NOMO-1 treated with dmso at 0.1 percent for 144 hours (cell line): ENCODE data around the gene MORN5.

Experiments used
- DNase-seq: peaks from one replicate; lab custom pipeline; 2025; ENCODE audit not compliant: unreplicated experiment; lab: John Stamatoyannopoulos, UW

MORN5 gene

DNA sequence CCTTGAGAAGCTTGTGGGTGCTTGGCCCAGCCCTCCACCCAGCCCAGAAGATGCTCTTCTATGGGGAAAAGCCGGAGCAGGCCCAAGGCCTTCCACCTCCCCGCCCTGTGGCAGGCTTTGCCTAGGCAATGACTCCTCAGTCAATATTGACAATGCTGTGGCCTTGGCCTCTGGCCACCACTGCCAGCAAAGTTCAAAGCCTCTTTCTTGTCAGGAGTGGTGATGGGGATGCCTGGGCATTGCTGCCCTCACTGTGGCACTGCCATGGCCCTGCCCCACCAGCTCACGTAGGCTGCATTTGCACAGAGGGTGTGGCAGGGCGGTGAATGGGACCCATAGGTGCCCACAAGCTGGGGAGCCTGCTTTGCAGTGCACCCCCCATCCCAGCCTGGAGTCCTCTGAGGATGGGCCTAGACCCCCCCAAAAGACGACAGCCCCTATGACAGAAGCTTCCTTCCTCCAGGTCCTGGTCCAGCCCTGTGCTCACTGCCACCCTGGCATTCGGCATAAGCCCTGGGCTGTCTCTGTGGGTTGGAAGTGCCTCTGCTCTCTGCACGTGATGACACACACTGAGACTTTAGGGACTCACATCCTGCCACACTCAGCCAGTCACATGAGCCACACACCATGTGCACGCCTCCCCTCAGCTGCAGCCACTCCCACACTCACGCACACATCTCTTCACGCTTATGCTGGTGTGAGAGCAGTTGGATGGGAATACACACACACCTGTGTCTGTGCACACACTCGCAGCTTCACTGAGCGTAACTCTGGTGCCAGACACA, 31.1 kb downstream of the MORN5 start:
- DNase-seq, result no peak

DNA sequence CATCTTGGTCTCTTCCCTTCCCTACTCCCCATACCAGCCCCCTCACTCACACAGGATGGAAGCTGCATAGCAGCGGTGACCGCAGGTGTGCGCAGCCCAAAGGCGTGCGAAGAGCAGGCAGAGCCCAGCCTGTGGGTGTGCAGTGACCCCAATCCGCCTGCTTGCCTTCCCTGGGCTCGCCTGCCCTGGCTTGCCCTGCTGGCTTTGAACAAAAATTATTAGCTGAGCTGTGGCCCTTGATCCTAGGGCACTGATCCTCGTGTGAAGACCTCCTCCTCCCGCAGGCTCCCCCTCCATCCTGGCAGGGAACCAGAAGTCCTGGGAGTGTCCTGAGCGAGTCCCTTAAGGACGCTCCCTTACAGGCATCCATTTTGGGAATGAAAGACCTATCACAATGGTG, 31.9 kb downstream of the MORN5 start:
- no peak for DNase-seq

DNA sequence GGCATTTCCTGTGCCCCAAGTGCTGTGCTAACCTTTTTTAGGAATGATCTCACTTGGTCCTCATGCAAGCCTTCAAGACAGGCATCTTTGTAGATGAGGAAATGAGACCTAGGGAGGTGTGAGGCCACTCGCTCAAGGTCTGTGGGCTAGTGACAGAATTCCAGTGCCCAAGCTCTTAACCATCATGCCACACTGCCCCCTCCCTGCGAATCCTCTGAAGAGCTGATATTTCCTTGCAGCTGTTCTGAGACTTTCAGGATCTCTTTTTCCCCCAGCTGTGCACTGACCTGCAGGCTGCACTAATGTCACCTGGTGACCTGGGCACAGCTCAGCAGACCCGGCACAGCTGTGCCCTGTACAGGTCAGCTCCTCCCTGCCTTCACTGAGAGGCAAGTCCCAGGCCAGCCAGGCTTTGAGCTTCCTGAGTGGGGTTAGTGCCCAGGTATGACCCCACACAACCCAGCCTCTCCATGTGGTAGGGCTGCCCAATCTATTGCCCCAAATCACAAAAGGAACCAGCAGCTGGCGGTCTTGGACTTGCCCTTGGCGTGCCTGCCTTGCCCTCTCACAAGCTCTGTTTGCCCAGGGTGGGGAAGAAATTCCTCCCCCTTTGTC, 32.7 kb downstream of the MORN5 start:
- DNase-seq, result no peak

DNA sequence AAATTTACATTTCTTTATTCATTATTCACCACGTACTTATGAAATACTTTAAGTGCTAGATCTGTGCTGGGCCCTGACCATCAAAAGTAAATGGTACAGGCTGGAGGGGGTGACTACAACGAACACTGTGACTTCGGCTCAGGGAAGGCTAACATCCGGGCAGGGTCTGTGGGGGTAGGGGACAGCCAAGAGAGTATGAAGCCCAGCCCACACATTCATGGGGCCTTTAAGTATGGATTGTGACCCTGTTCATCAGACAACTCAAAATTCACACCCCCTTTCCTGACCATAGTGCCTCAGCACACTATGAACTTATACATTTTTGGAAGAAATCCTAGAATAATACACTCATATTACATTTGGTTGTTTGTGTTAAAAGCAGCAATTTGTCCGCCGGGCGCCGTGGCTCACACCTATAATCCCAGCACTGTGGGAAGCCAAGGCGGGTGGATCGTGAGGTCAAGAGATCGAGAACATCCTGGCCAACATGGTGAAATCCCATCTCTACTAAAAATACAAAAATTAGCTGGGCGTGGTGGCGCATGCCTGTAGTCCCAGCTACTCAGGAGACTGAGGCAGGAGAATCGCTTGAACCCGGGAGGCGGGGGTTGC, 33.3 kb downstream of the MORN5 start:
- DNase-seq, result no peak

DNA sequence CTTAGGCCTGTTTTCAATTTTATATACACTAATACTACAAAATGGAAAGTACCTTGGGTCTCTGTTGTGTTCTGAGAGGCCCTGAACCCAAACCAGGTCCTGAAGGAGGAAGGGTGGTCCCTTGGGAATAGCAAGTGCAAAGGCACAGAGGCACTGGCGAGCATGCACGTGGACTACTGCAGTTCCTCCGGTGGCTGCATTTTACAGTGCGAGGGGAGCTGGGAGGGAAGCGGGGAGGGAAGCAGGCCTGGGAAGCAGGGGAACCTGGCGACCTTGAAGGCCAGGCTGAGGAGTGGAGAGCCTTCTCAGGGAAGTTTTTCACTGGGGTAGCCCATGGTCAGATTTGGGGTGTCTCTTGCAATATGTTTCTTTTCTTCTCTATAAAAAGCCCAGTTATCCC, 33.9 kb downstream of the MORN5 start:
- no peak for DNase-seq

DNA sequence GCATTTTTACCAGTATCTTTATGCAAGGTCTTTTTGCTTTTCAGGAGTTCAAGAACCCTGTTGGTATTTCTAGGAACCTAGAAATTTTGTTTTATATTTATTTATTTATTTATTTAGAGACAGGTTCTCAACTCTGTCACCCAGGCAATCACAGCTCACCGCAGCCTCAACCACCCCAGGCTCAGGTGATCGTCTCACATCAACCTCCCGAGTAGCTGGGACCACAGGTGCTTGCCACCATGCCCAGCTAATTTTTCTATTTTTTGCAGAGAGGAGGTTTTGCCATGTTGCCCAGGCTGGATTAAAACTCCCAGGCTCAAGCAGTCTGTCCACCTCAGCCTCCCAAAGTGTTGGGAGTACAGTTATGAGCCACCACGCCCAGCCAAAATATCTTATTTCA, 36.2 kb downstream of the MORN5 start:
- no peak for DNase-seq

DNA sequence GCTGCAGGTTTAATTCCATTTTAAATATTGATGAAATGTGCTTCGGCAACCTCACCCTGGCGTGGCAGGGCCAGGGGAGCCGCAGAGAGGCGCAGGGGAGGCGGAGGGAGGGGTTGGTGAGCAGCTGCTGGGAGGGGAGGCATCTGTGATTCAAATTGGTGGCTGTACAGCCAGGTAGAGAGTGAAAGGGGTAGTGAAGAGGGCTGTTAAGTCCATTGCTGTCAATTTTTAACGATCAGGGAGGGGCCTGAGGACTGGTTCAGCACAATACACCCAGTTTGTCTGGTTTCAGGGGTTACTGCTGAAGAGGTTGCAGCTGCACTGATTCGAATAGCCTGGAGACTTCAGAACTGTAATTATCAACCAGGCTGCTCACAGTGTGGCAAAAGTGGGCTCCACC, 37.7 kb downstream of the MORN5 start:
- no peak for DNase-seq

DNA sequence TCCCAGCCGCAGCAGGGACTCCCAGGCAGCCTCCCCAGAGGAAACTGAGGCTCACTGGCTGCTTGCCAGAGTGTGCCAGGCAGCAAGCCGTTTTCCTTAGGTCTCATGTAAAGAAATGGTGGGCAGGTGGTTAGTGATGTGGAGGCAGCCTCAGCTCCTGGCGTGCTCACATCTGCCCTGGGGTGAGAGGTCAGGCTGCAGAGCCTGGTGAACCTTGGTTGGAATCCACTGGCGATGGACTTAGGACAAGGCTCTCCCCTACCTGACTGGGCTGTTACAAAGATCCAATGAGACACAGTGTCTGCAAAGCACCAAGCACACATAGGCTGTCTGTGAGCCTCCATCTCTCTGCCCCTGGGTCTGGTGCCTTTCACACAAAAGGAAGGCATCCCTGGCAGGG, 38.2 kb downstream of the MORN5 start:
- no peak for DNase-seq

DNA sequence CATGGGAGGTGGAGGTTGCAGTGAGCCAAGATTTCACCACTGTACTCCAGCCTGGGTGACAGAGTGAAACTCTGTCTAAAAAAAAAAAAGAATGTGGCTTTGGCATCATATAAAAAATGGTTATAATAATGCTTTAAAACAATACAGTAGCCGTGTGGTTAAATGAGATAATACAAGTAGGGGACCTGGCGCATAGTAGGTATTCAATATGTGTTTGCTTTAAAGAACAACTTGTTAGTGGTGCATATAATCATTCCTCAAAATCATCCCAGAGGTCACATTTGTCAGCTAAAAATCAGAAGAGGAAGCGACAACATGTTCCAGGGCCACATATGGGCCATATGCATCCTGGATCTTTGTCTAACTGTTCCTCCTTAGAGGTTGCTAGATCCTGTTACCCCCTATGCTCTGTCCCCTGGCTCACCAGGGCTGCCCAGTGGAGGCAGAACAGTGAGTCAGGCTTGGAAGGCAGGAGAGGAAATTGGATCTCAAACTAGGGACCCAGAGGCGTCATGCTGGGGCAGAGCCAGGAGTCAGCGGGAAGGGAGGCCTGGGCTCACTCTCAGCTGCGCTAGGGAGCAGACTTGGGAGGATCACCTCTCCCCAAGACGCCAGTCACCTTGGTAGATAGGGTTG, 41.4 kb downstream of the MORN5 start:
- DNase-seq, result no peak

DNA sequence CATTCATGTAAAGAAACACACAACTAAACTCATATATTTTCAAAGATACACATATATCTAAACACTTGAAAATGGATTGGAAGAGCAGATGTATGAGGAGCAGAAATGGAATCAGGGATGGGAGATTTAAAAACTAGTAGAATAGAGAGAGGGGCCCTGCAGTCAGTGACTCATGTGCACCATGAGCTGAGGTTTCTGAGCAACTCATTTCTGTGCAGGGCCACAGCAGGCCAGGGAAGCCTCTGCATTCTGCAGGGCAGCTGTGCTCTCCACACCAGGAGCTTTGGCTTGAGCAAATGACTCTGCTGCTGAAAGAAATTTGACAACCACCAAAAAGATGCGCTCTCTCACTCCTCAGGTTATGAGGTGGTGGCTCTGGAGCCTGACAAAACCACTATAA, 41.9 kb downstream of the MORN5 start:
- DNase-seq, result no peak

DNA sequence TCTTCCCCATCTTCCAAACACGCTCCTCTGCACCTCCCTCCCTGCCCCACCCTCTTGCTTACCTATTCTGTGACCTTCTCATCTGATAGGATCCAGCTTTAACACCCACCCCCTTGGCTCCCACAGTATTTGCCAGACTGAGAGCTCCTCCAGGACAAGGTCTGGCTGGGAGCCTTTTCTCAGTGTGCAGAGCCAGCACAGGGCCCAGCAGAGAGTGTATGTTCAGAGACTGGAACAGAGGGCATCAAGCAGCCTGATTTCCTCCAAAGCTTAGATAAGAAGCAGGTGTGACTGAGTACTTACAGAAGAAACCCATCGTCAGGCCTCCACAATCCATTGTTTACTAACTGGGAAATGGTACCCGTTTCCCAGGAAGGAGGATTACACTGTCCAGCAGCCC, 42.4 kb downstream of the MORN5 start:
- no peak for DNase-seq

DNA sequence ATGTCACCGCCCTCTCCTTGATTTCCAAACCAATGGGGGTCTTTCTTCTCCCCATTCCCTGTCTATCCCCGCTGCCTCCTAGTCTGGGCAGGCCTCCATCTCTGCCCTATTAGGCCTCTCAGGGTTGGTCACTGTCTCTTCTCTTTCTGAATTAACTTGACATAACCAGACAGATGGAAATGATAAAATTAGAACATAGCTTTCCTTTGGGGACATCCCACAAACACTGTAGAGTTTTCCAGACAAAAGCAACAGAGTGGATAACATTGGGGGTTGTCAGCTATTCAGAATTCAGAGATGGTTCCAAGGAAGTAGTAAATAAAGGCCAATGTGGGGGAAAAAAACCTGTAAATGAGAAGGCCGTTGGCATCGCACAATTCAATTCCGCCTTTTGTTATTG, 44.3 kb downstream of the MORN5 start:
- DNase-seq, result no peak

DNA sequence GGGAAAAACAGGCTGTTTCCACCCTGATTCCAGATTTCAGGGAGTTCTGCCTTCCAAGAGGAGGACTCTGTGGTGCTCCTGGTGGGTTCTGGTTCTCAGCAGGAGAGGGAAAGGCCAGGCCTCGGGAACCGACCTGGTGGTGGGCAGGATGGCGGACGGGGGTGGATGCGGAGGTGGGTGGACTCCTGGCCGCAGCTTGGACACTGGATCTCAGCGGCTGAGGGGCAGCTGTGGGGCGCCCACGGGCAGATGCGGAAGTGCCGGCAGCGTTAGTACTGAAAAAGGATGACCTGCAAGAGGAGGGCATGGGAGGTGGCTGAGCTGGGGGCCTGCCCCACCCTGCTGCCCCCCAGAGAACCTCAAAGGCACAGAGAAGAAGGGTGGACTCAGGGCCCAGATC, 44.8 kb downstream of the MORN5 start:
- DNase-seq, result no peak

DNA sequence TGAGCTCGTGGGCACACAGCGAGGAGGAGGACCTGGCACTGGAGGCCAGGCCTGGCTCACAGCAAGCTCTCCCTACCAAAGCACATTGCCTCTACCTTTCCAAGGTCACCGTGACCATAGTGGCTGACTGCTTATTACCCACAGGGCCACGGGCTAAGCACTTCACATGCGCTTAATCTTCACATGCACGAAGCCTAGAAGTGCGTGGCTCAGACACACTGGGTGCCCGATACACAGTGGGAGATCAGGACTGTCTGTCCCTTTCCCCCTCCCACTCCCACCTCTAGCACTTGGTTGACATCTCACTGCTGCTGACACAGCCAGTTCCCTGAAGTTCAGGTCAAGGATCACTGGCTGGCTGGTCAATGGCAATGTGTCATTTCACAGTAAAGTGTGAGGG, 45.5 kb downstream of the MORN5 start:
- DNase-seq, result no peak

DNA sequence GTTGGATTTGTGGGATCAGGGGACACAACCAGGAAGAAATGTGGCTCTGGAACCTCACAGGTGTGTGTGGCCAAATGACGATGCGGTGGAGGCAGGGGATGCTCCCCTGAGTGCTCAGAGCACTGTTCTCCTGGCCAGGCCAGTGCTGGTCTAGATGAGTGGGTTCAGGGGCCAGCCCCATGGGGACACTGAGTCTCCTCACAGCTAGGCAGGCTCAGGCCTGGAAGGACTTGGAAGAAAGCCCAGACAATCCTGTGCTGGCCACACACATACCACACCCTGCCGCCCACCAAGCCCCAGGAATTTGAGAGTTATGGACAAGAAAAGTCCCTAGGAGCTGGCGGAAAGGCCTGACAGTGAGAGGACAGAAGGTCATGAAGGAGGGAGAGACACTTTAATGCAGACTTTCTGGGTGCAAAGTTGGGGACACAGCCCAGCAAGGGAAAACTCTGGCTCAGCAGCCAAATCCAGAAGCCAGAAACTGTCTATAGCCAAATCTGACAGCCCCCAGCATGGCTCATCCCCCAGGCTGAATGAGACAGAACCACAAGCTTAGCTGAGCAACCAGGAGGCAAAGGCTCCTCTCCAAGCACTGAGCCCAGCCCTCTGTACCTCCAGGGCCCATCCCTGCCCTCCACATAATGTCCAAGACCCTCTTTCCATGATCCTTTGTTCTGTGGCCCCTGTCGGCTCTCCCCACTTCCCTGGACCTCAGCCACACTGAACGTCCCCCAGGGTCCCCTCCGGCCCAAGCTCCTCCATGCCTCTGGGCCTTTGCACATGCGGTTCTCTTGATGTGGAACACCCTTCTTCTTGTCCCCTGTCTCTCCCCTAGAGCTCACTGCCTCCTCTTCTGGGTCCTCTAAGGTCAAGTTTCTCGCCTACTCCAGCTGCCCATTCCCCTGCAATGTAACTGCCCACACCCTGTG, 46.7 kb downstream of the MORN5 start:
- DNase-seq, result no peak

DNA sequence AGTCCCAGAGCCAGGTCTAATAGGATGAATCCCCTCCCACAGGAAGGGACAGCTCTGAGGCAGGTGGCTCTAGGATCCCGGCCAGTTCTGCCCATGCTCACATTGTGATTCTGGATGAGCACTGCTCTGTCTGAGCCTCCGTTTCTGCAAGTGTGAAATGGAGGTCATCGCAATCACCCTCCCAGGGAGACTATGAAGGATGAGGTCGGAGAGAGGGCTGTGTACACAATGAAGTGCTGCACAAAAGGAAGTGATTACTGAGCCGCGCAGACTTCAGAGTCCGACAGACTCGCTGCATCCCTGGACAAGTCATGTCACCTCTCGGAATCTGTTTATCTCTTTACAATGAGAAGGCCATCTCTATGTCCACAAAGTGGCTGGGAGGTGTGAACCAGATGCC, 47.4 kb downstream of the MORN5 start:
- no peak for DNase-seq

DNA sequence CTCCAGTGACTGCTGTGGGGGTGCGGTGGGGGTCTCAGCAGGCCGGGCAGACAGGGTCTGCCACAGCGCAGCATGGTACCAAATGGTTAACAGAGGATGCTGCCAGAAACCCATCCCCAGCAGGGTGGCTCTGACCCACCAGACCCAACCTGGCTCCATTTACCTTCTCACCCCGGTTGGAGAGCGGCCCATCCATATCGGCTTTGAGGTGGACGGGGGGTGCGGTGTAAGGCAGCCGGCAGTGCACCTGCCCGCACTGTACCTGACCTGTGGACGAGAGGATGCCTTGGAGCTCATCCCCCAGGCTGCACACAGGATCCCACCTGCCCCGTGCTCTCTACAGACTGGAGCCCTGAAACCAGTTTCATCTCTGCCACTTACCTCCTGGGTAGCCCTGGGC, 49.7 kb downstream of the MORN5 start:
- DNase-seq, result no peak

DNA sequence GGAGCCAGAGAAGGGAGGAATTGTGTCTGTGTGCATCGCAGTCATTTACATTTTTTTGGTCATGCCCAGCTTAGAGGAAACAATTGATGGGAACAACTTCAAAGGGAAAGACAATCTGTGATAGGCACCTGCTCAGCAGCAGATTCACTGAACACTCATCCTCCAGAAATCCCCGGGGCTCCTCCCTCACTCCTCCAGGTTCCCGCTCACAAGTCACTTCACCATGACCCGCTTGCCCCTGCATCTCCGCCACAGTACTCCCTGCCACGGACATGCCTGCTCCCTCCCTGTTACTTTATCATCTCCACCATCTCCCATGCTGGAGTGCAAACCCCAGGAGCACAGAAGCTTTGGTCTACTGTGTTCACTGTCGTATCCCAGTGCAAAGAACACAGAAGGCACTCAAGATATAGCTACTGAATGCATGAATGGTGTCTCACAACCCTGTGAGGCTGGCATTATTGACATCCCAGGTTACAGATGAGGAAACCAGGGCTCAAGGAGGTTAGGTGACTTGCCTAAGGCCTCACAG, 52.8 kb downstream of the MORN5 start:
- no peak for DNase-seq

DNA sequence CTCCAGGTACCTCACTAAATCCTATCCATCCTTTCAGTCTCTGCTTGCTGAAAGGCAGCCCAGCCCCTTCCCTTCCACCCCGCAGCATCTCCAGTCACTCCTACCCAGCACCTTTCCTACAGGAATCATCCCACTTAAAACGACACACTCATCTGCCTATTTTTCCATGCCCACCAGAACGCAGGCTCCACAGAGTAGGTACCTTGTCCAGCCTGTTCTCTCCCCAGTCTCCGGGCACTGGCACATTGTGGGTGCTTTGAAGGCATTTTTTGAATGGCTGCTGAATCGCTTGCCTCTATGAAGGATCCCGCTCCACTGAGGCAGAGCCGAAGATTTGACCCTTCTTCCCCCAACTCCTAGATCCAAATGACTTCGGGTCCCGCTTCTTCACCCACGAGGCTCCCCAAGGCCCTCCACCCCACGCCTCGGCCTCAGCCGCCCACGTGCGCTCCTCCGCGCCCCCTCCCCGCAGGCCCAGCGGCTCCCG, 53.4 kb downstream of the MORN5 start:
- DNase-seq, result no peak

DNA sequence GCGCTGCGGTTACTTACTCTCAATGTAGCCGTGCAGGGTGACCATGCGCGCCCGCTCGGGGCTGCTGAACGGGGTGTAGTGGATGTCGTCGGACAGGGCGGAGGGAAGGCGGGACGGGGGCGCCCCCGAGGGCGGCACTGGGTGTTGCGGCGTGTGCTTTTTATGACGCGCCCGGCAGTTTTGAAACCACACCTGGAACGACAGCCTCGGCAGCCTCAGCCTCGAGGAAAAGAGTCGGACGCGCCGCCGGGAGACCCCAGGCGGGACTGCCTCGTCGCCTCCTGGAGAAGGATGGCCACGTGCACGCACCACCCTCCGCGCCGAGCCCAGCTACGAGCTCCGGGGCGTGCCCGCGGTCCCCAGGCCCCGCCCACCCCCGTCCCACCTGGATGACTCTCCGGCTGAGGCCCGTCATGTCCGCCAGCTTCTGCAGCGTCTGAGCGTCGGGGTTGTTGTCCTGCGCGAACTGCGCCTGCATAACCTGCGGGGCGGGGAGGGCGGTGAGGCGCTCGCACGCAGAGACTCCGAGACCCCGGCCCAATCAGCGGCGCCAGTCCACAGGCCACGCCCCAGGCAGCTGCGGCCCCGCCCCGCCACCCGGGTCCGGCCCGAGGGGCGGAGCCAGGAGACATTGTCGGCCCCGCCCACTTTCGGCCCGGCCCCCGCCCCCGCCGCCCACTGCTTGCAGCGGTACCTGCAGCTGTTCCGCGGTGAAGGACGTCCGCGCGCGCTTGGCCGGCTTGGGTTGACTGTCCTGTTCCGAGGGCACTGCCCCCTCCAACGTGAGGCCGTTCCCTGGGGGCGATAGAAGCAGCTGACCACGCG, 54.1 kb downstream of the MORN5 start:
- no peak for DNase-seq
